B cell (primary cell): ENCODE results near the gene MYT1. TPM values are rescaled to one million over a fixed set of nuclear protein-coding genes. Genes with fewer than 3 reads are reported as not detected.
A peak's percentile ranks its signal among the peaks of the same experiment; 100 is the strongest.

ENCODE experiments used
- ATAC-seq: fragments of 200-7000 bp; cut with Tn5 transposase; one replicate; pipeline ENCODE4 v1.10.0; 2021; ENCODE audit warnings: low read depth, mild to moderate bottlenecking, moderate number of reproducible peaks, moderate library complexity
- CTCF ChIA-PET: fragments of 350-600 bp; sonication (Branson Sonifier 250); formaldehyde crosslinking; loops from one replicate; lab custom pipeline; 2021; ENCODE audit warnings: antibody characterized with exemption, inconsistent platforms; lab: Charles Lee
- POLR2A ChIA-PET: fragments of 350-600 bp; sonication (Branson Sonifier 250); formaldehyde crosslinking; loops from one replicate; lab custom pipeline; 2021; ENCODE audit warnings: antibody characterized with exemption; lab: Charles Lee
- DNase-seq: peaks from one replicate; pipeline ENCODE4 v3.0.0; 2013
- H2AFZ ChIP-seq: 2 replicates; pipeline ENCODE4 v1.6.1; 2012; ENCODE audit warnings: mild to moderate bottlenecking, low read depth, low read length; ENCODE audit not compliant: insufficient read depth, poor library complexity, severe bottlenecking
- H3K27ac ChIP-seq, 2 donors: 1 replicate in 1 of 2; 2 replicates in 1 of 2; pipeline ENCODE4 v1.5.1; 2012 to 2013; ENCODE audit warnings: low read length in 2 of 2, mild to moderate bottlenecking in 2 of 2, moderate library complexity in 1 of 2
- H3K27me3 ChIP-seq, 4 experiments: fragments of 200-600 bp in 1 of 4; sonication (generic) in 1 of 4; replicated peaks in 1 of 4; 1 replicate in 2 of 4; 2 replicates in 2 of 4; pipeline versions ENCODE4 v1.6.1 to v1.7.0; 2013 to 2016; ENCODE audit warnings: low read length in 3 of 4, mild to moderate bottlenecking in 2 of 4, mixed read lengths in 1 of 4, moderate library complexity in 1 of 4; ENCODE audit not compliant: insufficient read depth in 4 of 4, control insufficient read depth in 3 of 4; ENCODE audit errors: control extremely low read depth in 1 of 4
- H3K36me3 ChIP-seq, 2 experiments: replicated peaks in 1 of 2; 1 replicate in 1 of 2; 2 replicates in 1 of 2; pipeline versions ENCODE4 v1.6.1 to v1.7.1; 2013; ENCODE audit warnings: low read length in 1 of 2; ENCODE audit not compliant: insufficient read depth in 2 of 2, control insufficient read depth in 1 of 2; ENCODE audit errors: control extremely low read depth in 1 of 2, extremely low read depth in 1 of 2
- H3K4me1 ChIP-seq, 2 donors: fragments of 200-600 bp in 1 of 2; sonication (generic) in 1 of 2; 1 replicate in 1 of 2; 2 replicates in 1 of 2; pipeline versions ENCODE4 v1.5.1 to v1.6.1; 2013 to 2017; ENCODE audit warnings: low read length in 2 of 2; ENCODE audit not compliant: control insufficient read depth in 2 of 2, insufficient read depth in 2 of 2
- H3K4me2 ChIP-seq: replicated peaks from 2 replicates; pipeline ENCODE3; 2012; ENCODE audit warnings: mild to moderate bottlenecking, low read depth, low read length; ENCODE audit not compliant: poor library complexity, severe bottlenecking
- H3K4me3 ChIP-seq, 5 experiments: fragments of 200-600 bp in 1 of 5; sonication (generic) in 1 of 5; 1 replicate in 3 of 5; 2 replicates in 2 of 5; pipeline versions ENCODE4 v1.5.1 to v1.7.0; 2011 to 2016; ENCODE audit warnings: low read length in 4 of 5, mild to moderate bottlenecking in 4 of 5, low read depth in 2 of 5, control low read depth in 1 of 5, moderate library complexity in 1 of 5; ENCODE audit not compliant: insufficient read depth in 1 of 5; ENCODE audit errors: control extremely low read depth in 1 of 5, extremely low read depth in 1 of 5
- H3K79me2 ChIP-seq: fragments of 200-600 bp; sonication (generic); one replicate; pipeline ENCODE4 v1.6.0; 2016; ENCODE audit warnings: low read length; ENCODE audit not compliant: control insufficient read depth, insufficient read depth
- H3K9ac ChIP-seq: fragments of 200-600 bp; sonication (generic); 2 replicates; pipeline ENCODE4 v1.6.1; 2017; ENCODE audit warnings: mild to moderate bottlenecking, low read length, moderate library complexity
- H3K9me3 ChIP-seq, 3 donors: one replicate each; pipeline versions ENCODE4 v1.6.1 to v1.7.1; 2013; ENCODE audit warnings: low read length in 2 of 3; ENCODE audit not compliant: control insufficient read depth in 2 of 3, insufficient read depth in 1 of 3; ENCODE audit errors: control extremely low read depth in 1 of 3
- H4K20me1 ChIP-seq: 2 replicates; pipeline ENCODE4 v1.6.0; 2012; ENCODE audit warnings: mild to moderate bottlenecking, low read length; ENCODE audit not compliant: insufficient read depth, control insufficient read depth, poor library complexity, severe bottlenecking
- H3K27ac Mint-ChIP-seq: one replicate; pipeline ENCODE4 v1.8.0; 2021; ENCODE audit warnings: mixed read lengths
- H3K27me3 Mint-ChIP-seq: one replicate; pipeline ENCODE4 v1.8.0; 2021; ENCODE audit warnings: mixed read lengths
- H3K4me1 Mint-ChIP-seq: one replicate; pipeline ENCODE4 v1.8.0; 2021; ENCODE audit warnings: mixed read lengths
- H3K4me3 Mint-ChIP-seq: one replicate; pipeline ENCODE4 v1.8.0; 2021; ENCODE audit warnings: mixed read lengths
- H3K9me3 Mint-ChIP-seq: one replicate; pipeline ENCODE4 v1.8.0; 2022; ENCODE audit warnings: mixed read lengths; ENCODE audit not compliant: insufficient read depth
- CTCF ChIP-seq: fragments of 200-600 bp; IDR thresholded peaks from one replicate; pipeline ENCODE4 v1.8.0; 2022; ENCODE audit warnings: antibody characterized with exemption, mild to moderate bottlenecking
- EZH2 ChIP-seq: IDR thresholded peaks from 2 replicates; pipeline ENCODE4 v1.6.1; 2012; ENCODE audit warnings: borderline replicate concordance, low read depth, mild to moderate bottlenecking, moderate library complexity, low read length; ENCODE audit not compliant: insufficient read depth, poor library complexity, severe bottlenecking
- WGBS: methylation state at CpG from one replicate; pipeline ENCODE4 v1.1.5; 2013; ENCODE audit warnings: missing lambda C conversion rate; ENCODE audit not compliant: insufficient coverage; 5-methylcytosine and 5-hydroxymethylcytosine counted together
- intact Hi-C: fragments of 100-400 bp; cut with micrococcal nuclease; formaldehyde crosslinking; loops from one replicate; pipeline ENCODE4 v1.10.0; 2022
- polyA plus RNA-seq: library from polyadenylated mRNA; depleted of rRNA; stranded (reverse); fragments of >200 nt; gene quantifications from 2 replicates; pipeline ENCODE4 v1.2.3, GENCODE V29; 2012
- total RNA-seq, 2 donors: library from RNA; stranded (reverse); fragments of 120-200 nt in 1 of 2; gene quantifications; 1 replicate in 1 of 2; 2 replicates in 1 of 2; pipeline versions ENCODE4 v1.2.3 to v1.2.4, GENCODE V29; 2013 to 2022

MYT1 gene
- total and polyA plus RNA-seq, 2 donors (not counting 1 experiment from before 2014, with no cell fraction given): 0.49 to 42.2 TPM

- WGBS: 80% methylated on average over 28 of the region's 28 CpGs
- Histone ChIP-seq H3K79me2 (peaks cover 41% of the 10 kb centered on the region), H2AFZ (peak overlapping the region; percentile 98), H3K27me3 (peaks cover 0 to 4% (median 2%) of the 10 kb centered on the region in 4 experiments), H3K27ac (peak overlapping the region in 1 of 2 donors; percentile 77), H3K4me2 (peak overlapping the region; percentile 98), H3K9ac (peak overlapping the region; percentile 78), H4K20me1 (peaks cover 5% of the 10 kb centered on the region), H3K4me3 (peak overlapping the region in 4 of 5 experiments; percentile 45 to 86 (median 64)), H3K4me1 (peaks cover 25 to 30% of the 10 kb centered on the region in 2 donors), H3K36me3 (no peaks in the 10 kb centered on the region), H3K9me3 (no peaks in the 10 kb centered on the region)
- ChIA-PET POLR2A (no interaction called here), CTCF (interaction anchor here (0.6 to 2.3 kb wide), 2 partner anchors 216 to 539 kb away, joined by 4 to 6 read pairs; no protein-coding TSS in a partner anchor)
- TF ChIP-seq CTCF (no peak), EZH2 (no peak)
- H3K27ac Mint-ChIP-seq: peak overlapping the region; percentile 73
- ATAC-seq (no peak), DNase-seq (no peak)
- peaks cover 52% of the 10 kb centered on the region for H3K4me1 Mint-ChIP-seq
- intact Hi-C loops: loop anchor here (5.0 kb wide), 1 partner anchor 177 kb away; the partner anchor contains the start of gene RGS19
- peak overlapping the region; percentile 95 for H3K4me3 Mint-ChIP-seq
- H3K9me3 Mint-ChIP-seq: no peaks in the 10 kb centered on the region
- H3K27me3 Mint-ChIP-seq: peaks cover 11% of the 10 kb centered on the region
Observed at GRCh38 chr20:64254571-64255360, 90.5 kb downstream of the MYT1 start.
